ENCODE results near the gene NKD2.

Gene NKD2

DNA sequence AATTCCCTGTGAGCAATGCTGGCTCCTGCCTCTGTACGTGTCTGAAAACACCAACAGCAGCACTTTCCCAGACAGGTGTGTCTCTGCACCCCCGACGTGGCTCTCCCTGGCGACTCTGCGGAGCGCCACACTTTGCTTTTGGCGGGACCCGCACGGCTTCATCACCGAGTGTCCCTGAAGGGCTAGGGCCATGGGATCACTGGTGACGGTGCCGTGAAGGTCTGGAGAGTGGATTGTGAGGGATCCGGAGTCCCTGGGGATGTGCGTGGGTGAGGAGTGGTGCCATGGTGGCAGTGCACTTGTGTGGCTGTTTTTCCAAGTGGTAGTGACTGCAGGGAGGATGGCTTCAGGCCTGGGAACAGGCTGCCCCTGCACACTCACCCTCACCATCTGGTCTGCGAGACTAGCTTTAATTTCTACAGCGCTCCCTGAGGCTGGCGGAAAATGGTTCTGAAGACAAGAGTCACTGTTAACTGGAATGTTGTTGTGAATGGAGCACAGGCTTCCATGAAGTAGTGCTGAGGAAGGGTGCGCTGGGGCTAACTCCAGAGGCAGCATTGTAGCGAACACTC, 3.2 kb downstream of the NKD2 start:
- TF ChIP-seq, protein P1, sequence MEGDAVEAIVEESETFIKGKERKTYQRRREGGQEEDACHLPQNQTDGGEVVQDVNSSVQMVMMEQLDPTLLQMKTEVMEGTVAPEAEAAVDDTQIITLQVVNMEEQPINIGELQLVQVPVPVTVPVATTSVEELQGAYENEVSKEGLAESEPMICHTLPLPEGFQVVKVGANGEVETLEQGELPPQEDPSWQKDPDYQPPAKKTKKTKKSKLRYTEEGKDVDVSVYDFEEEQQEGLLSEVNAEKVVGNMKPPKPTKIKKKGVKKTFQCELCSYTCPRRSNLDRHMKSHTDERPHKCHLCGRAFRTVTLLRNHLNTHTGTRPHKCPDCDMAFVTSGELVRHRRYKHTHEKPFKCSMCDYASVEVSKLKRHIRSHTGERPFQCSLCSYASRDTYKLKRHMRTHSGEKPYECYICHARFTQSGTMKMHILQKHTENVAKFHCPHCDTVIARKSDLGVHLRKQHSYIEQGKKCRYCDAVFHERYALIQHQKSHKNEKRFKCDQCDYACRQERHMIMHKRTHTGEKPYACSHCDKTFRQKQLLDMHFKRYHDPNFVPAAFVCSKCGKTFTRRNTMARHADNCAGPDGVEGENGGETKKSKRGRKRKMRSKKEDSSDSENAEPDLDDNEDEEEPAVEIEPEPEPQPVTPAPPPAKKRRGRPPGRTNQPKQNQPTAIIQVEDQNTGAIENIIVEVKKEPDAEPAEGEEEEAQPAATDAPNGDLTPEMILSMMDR (IDR thresholded peaks at IDR 0.05): no peak
- TF ChIP-seq ZFX (IDR thresholded peaks at IDR 0.05; ENCODE audit: borderline replicate concordance): no peak
- H3K27ac ChIP-seq: no peak overlapping the region

GRCh38 chr5:1012313-1012841, 3.8 kb downstream of the NKD2 start:
- TF ChIP-seq ZFX (IDR thresholded peaks at IDR 0.05; ENCODE audit: borderline replicate concordance): no peak
- TF ChIP-seq, protein P1 (IDR thresholded peaks at IDR 0.05): no peak
- no peak overlapping the region for H3K27ac ChIP-seq

DNA sequence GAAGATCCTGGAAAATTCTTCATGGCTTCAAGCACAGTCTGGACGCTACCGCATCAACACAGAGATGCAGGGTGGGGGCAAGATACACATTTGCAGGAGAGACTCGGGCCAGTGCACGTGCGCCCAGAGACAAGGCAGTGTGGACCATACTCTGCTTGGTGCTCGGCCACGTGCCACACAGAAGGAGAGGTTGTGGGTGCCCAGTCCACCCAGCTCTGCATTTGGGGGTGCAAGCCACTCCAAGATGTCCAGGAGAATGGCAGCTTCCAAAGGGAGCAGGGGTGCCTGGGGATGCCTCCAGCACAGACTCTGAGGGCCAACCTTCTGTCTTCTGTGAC, 4.3 kb downstream of the NKD2 start:
- TF ChIP-seq, protein P1 (IDR thresholded peaks at IDR 0.05): no peak
- no peak for TF ChIP-seq ZFX (IDR thresholded peaks at IDR 0.05; ENCODE audit: borderline replicate concordance)
- H3K27ac ChIP-seq: no peak overlapping the region

GRCh38 chr5:1013238-1013947, 4.8 kb downstream of the NKD2 start:
- H3K27ac ChIP-seq: no peak overlapping the region
- TF ChIP-seq, protein P1 (IDR thresholded peaks at IDR 0.05): no peak

- H3K27ac ChIP-seq: no peak overlapping the region
- no peak for TF ChIP-seq ZFX (IDR thresholded peaks at IDR 0.05; ENCODE audit: borderline replicate concordance)
- TF ChIP-seq, protein P1 (IDR thresholded peaks at IDR 0.05): no peak
Measured at GRCh38 chr5:1013948-1014301, 5.3 kb downstream of the NKD2 start.

- TF ChIP-seq ZFX (IDR thresholded peaks at IDR 0.05; ENCODE audit: borderline replicate concordance): no peak
- TF ChIP-seq, protein P1 (IDR thresholded peaks at IDR 0.05): no peak
- no peak overlapping the region for H3K27ac ChIP-seq
Measured at GRCh38 chr5:1014346-1014745, 5.7 kb downstream of the NKD2 start.

GRCh38 chr5:1014781-1015221, 6.2 kb downstream of the NKD2 start:
- H3K27ac ChIP-seq: no peak overlapping the region
- TF ChIP-seq, protein P1 (IDR thresholded peaks at IDR 0.05): no peak
- no peak for TF ChIP-seq ZFX (IDR thresholded peaks at IDR 0.05; ENCODE audit: borderline replicate concordance)
